Thyroid gland (tissue), 4 donors: ENCODE data around the gene GDPD5.

ENCODE experiments used
- POLR2A ChIP-seq, 2 donors: fragments of 450-650 bp; IDR thresholded peaks; one replicate each; pipeline ENCODE4 v1.6.1; 2017; ENCODE audit warnings: antibody characterized with exemption in 2 of 2, mild to moderate bottlenecking in 2 of 2, moderate library complexity in 1 of 2
- TF ChIP-seq, protein P1 (sequence below), 6 experiments: fragments of 200-600 bp in 3 of 6; fragments of 450-650 bp in 3 of 6; sonication (generic) in 3 of 6; IDR thresholded peaks; one replicate each; pipeline ENCODE4 v1.5.1; 2016 to 2019; ENCODE audit warnings: antibody characterized with exemption in 6 of 6, mild to moderate bottlenecking in 2 of 6, inconsistent platforms in 1 of 6, moderate library complexity in 1 of 6

DNA sequence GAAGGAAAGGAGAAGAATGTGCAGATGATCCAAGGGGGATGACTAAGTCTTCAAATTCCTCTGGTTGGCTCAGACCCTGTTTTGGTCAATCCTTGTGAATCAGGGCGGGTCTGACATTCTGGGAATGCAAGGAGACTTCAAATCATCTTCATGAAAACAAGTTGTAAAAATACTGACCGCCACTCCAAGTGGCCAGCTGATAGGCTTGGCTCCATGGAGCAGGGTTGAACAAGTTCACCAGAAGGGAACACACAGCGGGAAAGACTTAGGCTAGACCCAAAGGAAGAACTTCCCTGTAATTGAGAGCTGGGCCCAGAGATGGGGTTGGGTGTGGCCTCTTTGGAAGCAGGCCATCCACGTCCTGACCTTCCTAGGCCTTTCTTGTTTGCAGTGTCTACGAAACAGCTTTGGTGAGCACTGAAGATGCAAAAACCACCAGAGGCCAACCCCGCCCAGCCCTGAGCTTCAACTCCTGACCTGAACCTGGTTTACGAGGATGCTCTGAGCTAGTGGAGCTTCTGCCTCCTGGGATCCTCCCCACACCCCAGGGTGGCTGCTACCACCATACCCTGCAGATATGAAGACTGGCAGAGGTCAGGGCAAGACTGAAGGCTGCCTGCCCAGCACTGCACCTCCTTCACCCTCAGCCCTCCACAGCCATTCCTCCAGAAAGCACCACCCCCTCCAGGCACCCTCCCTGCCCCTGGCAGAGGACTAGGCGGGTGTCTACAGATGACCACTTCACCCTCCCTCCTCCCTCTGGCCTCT, 26.1 kb downstream of the GDPD5 start:
- TF ChIP-seq, protein P1, sequence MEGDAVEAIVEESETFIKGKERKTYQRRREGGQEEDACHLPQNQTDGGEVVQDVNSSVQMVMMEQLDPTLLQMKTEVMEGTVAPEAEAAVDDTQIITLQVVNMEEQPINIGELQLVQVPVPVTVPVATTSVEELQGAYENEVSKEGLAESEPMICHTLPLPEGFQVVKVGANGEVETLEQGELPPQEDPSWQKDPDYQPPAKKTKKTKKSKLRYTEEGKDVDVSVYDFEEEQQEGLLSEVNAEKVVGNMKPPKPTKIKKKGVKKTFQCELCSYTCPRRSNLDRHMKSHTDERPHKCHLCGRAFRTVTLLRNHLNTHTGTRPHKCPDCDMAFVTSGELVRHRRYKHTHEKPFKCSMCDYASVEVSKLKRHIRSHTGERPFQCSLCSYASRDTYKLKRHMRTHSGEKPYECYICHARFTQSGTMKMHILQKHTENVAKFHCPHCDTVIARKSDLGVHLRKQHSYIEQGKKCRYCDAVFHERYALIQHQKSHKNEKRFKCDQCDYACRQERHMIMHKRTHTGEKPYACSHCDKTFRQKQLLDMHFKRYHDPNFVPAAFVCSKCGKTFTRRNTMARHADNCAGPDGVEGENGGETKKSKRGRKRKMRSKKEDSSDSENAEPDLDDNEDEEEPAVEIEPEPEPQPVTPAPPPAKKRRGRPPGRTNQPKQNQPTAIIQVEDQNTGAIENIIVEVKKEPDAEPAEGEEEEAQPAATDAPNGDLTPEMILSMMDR (IDR thresholded peaks at IDR 0.05): no peak
- no peak for TF ChIP-seq POLR2A (IDR thresholded peaks at IDR 0.05)
